Transverse colon (tissue), 4 donors: ENCODE results near the gene GALR2. TPM values are rescaled to one million over a fixed set of nuclear protein-coding genes. Genes with fewer than 3 reads are reported as not detected.

Experiments used
- DNase-seq: peaks from one replicate; pipeline ENCODE4 v3.0.0-alpha.2; 2019
- H3K27ac ChIP-seq, 4 donors: fragments of 200-600 bp; sonication (generic); 2 replicates each; pipeline ENCODE4 v1.5.1; 2016 to 2018; ENCODE audit warnings: inconsistent platforms in 4 of 4
- H3K27me3 ChIP-seq: fragments of 200-600 bp; sonication (generic); 2 replicates; pipeline ENCODE4 v1.5.1; 2017; ENCODE audit warnings: inconsistent platforms
- H3K36me3 ChIP-seq, 4 donors: fragments of 200-600 bp; sonication (generic); 2 replicates each; pipeline ENCODE4 v1.5.1; 2017 to 2019; ENCODE audit warnings: inconsistent platforms in 4 of 4
- H3K4me1 ChIP-seq, 4 donors: fragments of 200-600 bp; sonication (generic); 2 replicates each; pipeline ENCODE4 v1.5.1; 2017 to 2020; ENCODE audit warnings: inconsistent platforms in 4 of 4
- H3K4me3 ChIP-seq, 4 donors: fragments of 200-600 bp; sonication (generic); 1 replicate in 1 of 4; 2 replicates in 3 of 4; pipeline versions ENCODE4 v1.5.1 to v1.6.1; 2017 to 2019; ENCODE audit warnings: inconsistent platforms in 4 of 4
- H3K9me3 ChIP-seq, 2 donors: fragments of 200-600 bp; sonication (generic); 2 replicates each; pipeline ENCODE4 v1.5.1; 2017 to 2019; ENCODE audit warnings: inconsistent platforms in 2 of 2
- EP300 ChIP-seq: sonication (generic); formaldehyde crosslinking; IDR thresholded peaks from one replicate; pipeline ENCODE4 v1.6.1; 2017; ENCODE audit warnings: antibody characterized with exemption, low read depth
- POLR2A ChIP-seq: fragments of 450-650 bp; IDR thresholded peaks from one replicate; pipeline ENCODE4 v1.6.1; 2016; ENCODE audit warnings: antibody characterized with exemption, mild to moderate bottlenecking, moderate library complexity
- POLR2AphosphoS5 ChIP-seq, 3 donors: sonication (generic); formaldehyde crosslinking; IDR thresholded peaks; one replicate each; pipeline ENCODE4 v1.6.1; 2016; ENCODE audit warnings: antibody characterized with exemption in 3 of 3
- WGBS, 2 donors: methylation state at CpG; one replicate each; pipeline ENCODE4 v1.1.5; 2018; ENCODE audit warnings: low coverage in 1 of 2; 5-methylcytosine and 5-hydroxymethylcytosine counted together
- in situ Hi-C, 4 donors: fragments of 200-750 bp; cut with MboI; loops; one replicate each; pipeline versions ENCODE4 v1.15.0 to v1.15.1; 2017; ENCODE audit warnings: low sequenced_read_pairs in 3 of 4, low pct_ligation_motif_present in 1 of 4, low pct_unique_long_range_greater_than_20kb in 1 of 4
- intact Hi-C: fragments of 100-400 bp; cut with DNase I; formaldehyde crosslinking; loops from one replicate; pipeline ENCODE4 v1.15.1; 2023; ENCODE audit warnings: low total_unique reads
- total RNA-seq, 4 donors: library from RNA; depleted of rRNA; stranded (reverse); fragments of >200 nt; gene quantifications; one replicate each; pipeline ENCODE4 v1.1.0, GENCODE V29; 2016
- TF ChIP-seq, protein P1 (sequence below), 5 experiments: fragments of 200-600 bp in 3 of 5; fragments of 450-650 bp in 2 of 5; sonication (generic) in 3 of 5; IDR thresholded peaks; 1 replicate in 2 of 5; 2 replicates in 3 of 5; pipeline ENCODE4 v1.5.1; 2016 to 2017; ENCODE audit warnings: antibody characterized with exemption in 5 of 5, inconsistent platforms in 3 of 5, mild to moderate bottlenecking in 2 of 5, moderate library complexity in 1 of 5

The GALR2 gene
- total RNA-seq, 4 donors from 2014 or later = 1.9 to 10.0 (median 3.2) TPM; not detected in 1

DNA sequence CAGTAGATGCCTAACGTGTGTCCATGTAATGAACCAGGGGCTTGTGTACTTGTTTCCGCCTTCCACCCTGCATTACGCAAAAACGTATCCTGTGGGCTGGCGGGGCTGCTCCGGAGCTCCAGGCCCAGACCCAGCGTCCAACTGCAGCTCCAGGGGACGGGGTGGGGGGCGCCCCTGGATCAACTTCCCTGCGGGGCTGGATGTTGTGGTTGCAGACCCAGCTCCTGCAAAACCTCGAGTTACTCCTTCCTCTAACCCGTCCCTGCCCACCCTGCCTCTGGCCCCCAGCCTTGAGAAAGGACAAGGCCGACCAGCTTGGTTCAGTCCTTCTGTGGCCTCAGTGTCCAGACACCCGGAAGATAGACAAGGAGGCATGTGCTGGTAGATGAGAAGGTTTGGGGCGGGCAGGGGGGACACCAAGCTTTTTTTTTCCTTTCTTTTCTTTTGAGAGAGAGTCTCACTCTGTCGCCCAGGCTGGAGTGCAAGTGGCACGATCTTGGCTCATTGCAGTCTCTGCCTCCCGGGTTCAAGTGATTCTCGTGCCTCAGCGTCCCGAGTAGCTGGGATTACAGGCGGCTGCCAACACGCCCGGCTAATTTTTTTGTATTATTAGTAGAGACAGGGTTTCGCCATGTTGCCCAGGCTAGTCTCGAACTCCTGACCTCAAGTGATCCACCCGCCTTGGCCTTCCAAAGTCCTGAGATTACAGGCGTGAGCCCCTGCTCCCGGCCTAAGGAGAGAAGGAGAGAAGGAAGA, 29.7 kb downstream of the GALR2 start:
- WGBS, 2 donors = 87% methylated on average over 23 of the region's 29 CpGs; no CpG with 5 or more reads in 1 of the 2 donors

DNA sequence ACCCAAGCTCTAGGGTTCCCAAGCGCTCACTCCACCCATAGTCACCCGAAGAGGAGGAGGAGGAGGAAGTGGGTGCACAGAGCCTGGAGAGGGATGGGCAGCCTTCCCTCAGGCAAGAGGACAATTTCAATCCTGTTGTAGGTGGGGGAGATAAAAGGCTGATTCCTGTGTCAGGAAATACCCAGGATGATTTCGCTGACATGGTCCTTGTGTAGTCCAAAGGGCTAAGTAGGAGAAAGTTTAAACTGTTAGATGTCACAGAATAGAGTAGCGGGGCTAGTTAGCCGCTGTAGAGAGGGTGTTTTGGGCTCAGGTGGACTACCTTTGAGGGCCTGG, 30.3 kb downstream of the GALR2 start:
- H3K4me3 ChIP-seq = no peak overlapping the region
- H3K4me1 ChIP-seq = peaks cover 11 to 33% (median 25%) of the 10 kb centered on the region in 4 donors
- no peak for DNase-seq
- H3K36me3 ChIP-seq = peaks cover 0 to 15% (median 4%) of the 10 kb centered on the region in 4 donors
- no peaks in the 10 kb centered on the region for H3K9me3 ChIP-seq
- 65 to 94% methylated on average over 2 to 5 of the region's 5 CpGs for WGBS, 2 donors
- in situ Hi-C loops = no loop called here
- TF ChIP-seq POLR2A (no peak), POLR2AphosphoS5 (IDR thresholded peaks at IDR 0.05) (no peak), EP300 (no peak)
- TF ChIP-seq, protein P1, sequence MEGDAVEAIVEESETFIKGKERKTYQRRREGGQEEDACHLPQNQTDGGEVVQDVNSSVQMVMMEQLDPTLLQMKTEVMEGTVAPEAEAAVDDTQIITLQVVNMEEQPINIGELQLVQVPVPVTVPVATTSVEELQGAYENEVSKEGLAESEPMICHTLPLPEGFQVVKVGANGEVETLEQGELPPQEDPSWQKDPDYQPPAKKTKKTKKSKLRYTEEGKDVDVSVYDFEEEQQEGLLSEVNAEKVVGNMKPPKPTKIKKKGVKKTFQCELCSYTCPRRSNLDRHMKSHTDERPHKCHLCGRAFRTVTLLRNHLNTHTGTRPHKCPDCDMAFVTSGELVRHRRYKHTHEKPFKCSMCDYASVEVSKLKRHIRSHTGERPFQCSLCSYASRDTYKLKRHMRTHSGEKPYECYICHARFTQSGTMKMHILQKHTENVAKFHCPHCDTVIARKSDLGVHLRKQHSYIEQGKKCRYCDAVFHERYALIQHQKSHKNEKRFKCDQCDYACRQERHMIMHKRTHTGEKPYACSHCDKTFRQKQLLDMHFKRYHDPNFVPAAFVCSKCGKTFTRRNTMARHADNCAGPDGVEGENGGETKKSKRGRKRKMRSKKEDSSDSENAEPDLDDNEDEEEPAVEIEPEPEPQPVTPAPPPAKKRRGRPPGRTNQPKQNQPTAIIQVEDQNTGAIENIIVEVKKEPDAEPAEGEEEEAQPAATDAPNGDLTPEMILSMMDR (IDR thresholded peaks at IDR 0.05) = no peak
- intact Hi-C loops = no loop called here
- H3K27ac ChIP-seq = no peak overlapping the region
- H3K27me3 ChIP-seq = no peaks in the 10 kb centered on the region

More for the DNA sequence above, 29.7 kb downstream of the GALR2 start:
- no peak for DNase-seq
- Histone ChIP-seq H3K27me3 (no peaks in the 10 kb centered on the region), H3K27ac (peak overlapping the region; percentile 81 to 87 (median 84)), H3K9me3 (no peaks in the 10 kb centered on the region), H3K36me3 (peaks cover 0 to 21% (median 4%) of the 10 kb centered on the region in 4 donors), H3K4me1 (peaks cover 11 to 33% (median 25%) of the 10 kb centered on the region in 4 donors), H3K4me3 (peak overlapping the region in 3 of 4 donors; percentile 64 to 84 (median 66))
- in situ Hi-C loops = no loop called here
- TF ChIP-seq POLR2AphosphoS5 (IDR thresholded peaks at IDR 0.05) (no peak), POLR2A (no peak), EP300 (no peak)
- TF ChIP-seq, protein P1 (IDR thresholded peaks at IDR 0.05) = no peak
- intact Hi-C loops = no loop called here

DNA sequence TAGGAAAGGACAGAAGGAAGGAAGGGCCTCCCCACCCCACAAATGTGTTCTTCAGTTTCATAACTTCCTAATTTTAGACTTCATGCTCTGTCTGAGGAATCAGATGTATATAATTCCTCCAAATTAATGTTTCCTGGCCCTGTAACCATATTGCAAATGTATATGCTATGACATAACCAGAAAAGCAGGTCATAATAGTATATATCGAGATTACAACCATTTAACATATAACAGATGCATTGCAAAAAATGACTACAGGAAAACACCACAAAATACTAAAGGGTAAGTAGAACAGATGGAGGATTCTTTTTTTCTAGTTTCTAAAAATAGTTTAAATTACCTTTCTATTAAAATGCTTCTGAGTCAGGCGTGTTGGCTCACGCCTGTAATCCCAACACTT, 32.1 kb downstream of the GALR2 start:
- H3K9me3 ChIP-seq = no peaks in the 10 kb centered on the region
- intact Hi-C loops (no loop called here), in situ Hi-C loops (no loop called here)
- no peak overlapping the region for H3K4me3 ChIP-seq
- H3K36me3 ChIP-seq = no peaks in the 10 kb centered on the region
- H3K27me3 ChIP-seq = no peaks in the 10 kb centered on the region
- no peak for DNase-seq
- TF ChIP-seq EP300 = no peak
- TF ChIP-seq POLR2AphosphoS5 (IDR thresholded peaks at IDR 0.05) = no peak
- TF ChIP-seq, protein P1 (IDR thresholded peaks at IDR 0.05) = no peak
- no peak for TF ChIP-seq POLR2A
- H3K27ac ChIP-seq = peak overlapping the region; percentile 32 to 53 (median 32)
- 54 to 59% methylated on average over 1 to 3 of the region's 3 CpGs for WGBS, 2 donors
- H3K4me1 ChIP-seq = peaks cover 11 to 30% (median 25%) of the 10 kb centered on the region in 4 donors

DNA sequence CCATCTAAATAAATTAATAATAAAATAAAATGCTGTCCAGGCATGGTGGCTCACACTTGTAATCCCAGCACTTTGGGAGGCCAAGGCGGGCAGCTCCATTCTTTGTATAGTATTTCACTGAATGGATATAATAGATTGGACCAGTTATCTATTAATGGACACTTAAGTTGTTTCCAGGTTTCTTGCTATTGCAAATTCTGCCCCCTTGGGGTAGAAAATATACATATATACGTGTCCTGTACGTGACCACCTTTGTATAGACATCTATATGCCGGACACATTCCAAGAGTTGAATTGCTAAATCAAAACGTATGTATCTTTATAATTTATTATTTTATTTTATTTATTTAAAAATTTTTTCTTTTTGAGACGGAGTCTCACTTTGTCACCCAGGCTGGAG, 32.9 kb downstream of the GALR2 start:
- no peak for DNase-seq
- in situ Hi-C loops = no loop called here
- no peaks in the 10 kb centered on the region for H3K27me3 ChIP-seq
- H3K27ac ChIP-seq = no peak overlapping the region
- H3K4me3 ChIP-seq = no peak overlapping the region
- no peaks in the 10 kb centered on the region for H3K9me3 ChIP-seq
- intact Hi-C loops = no loop called here
- peaks cover 8 to 24% (median 21%) of the 10 kb centered on the region in 4 donors for H3K4me1 ChIP-seq
- WGBS, 2 donors = 71 to 77% methylated on average over 6 of the region's 6 CpGs
- no peak for TF ChIP-seq POLR2A
- TF ChIP-seq, protein P1 (IDR thresholded peaks at IDR 0.05) = peak in 2 of 5 experiments; percentile 15 to 19
- no peaks in the 10 kb centered on the region for H3K36me3 ChIP-seq
